H9 (cell line): ENCODE measurements around the gene ABCG1. TPM values are rescaled to one million over a fixed set of nuclear protein-coding genes. Genes with fewer than 3 reads are reported as not detected.
A peak's percentile ranks its signal among the peaks of the same experiment; 100 is the strongest.

Experiments used
- DNase-seq: peaks from one replicate; pipeline ENCODE4 v3.0.0-alpha.2; 2017
- H2AFZ ChIP-seq: one replicate; pipeline ENCODE4 v1.6.1; 2013; ENCODE audit warnings: mild to moderate bottlenecking, low read length, control low read depth, moderate library complexity
- H2AK5ac ChIP-seq: 2 replicates; pipeline ENCODE4 v1.6.1; 2013; ENCODE audit warnings: low read length, control low read depth, mixed read lengths; ENCODE audit not compliant: insufficient read length
- H2BK120ac ChIP-seq: one replicate; pipeline ENCODE4 v1.6.1; 2013; ENCODE audit warnings: low read depth, mild to moderate bottlenecking, low read length, control low read depth, inconsistent platforms; ENCODE audit not compliant: poor library complexity, severe bottlenecking
- H2BK12ac ChIP-seq: 2 replicates; pipeline ENCODE4 v1.6.1; 2013; ENCODE audit warnings: low read length, control low read depth, mixed read lengths, low read depth; ENCODE audit not compliant: insufficient read length
- H2BK15ac ChIP-seq: 2 replicates; pipeline ENCODE4 v1.6.1; 2013; ENCODE audit warnings: low read depth, low read length, control low read depth
- H2BK20ac ChIP-seq: one replicate; pipeline ENCODE4 v1.6.1; 2013; ENCODE audit warnings: low read depth, mild to moderate bottlenecking, low read length, control low read depth, inconsistent platforms; ENCODE audit not compliant: poor library complexity, severe bottlenecking
- H2BK5ac ChIP-seq: 2 replicates; pipeline ENCODE4 v1.6.1; 2013; ENCODE audit warnings: low read length, control low read depth, mixed read lengths; ENCODE audit not compliant: insufficient read length
- H3K14ac ChIP-seq: 2 replicates; pipeline ENCODE4 v1.6.1; 2013; ENCODE audit warnings: low read length, control low read depth; ENCODE audit not compliant: insufficient read depth
- H3K18ac ChIP-seq: 2 replicates; pipeline ENCODE4 v1.6.1; 2013; ENCODE audit warnings: low read depth, mild to moderate bottlenecking, mixed read lengths, low read length, control low read depth; ENCODE audit not compliant: insufficient read length
- H3K23ac ChIP-seq: 2 replicates; pipeline ENCODE4 v1.6.1; 2013; ENCODE audit warnings: low read length, control low read depth, mixed read lengths, low read depth; ENCODE audit not compliant: insufficient read length
- H3K23me2 ChIP-seq: 2 replicates; pipeline ENCODE4 v1.6.1; 2013; ENCODE audit warnings: low read depth, mild to moderate bottlenecking, mixed read lengths, low read length, control low read depth; ENCODE audit not compliant: insufficient read length, poor library complexity, severe bottlenecking
- H3K27ac ChIP-seq: 2 replicates; pipeline ENCODE4 v1.5.1; 2013; ENCODE audit warnings: low read length, control low read depth, mixed read lengths, low read depth; ENCODE audit not compliant: insufficient read length
- H3K27me3 ChIP-seq: 2 replicates; pipeline ENCODE4 v1.6.1; 2013; ENCODE audit warnings: low read length, control low read depth, inconsistent platforms; ENCODE audit not compliant: insufficient read depth
- H3K4ac ChIP-seq: 2 replicates; pipeline ENCODE4 v1.6.1; 2013; ENCODE audit warnings: low read depth, mild to moderate bottlenecking, control low read depth, inconsistent platforms, low read length, moderate library complexity
- H3K4me1 ChIP-seq: 2 replicates; pipeline ENCODE4 v1.6.1; 2013; ENCODE audit warnings: low read length, control low read depth, inconsistent platforms; ENCODE audit not compliant: insufficient read depth
- H3K4me2 ChIP-seq: 2 replicates; pipeline ENCODE4 v1.6.1; 2013; ENCODE audit warnings: low read length, control low read depth, mixed read lengths; ENCODE audit not compliant: insufficient read length, insufficient read depth
- H3K56ac ChIP-seq: 2 replicates; pipeline ENCODE4 v1.6.1; 2013; ENCODE audit warnings: low read depth, mild to moderate bottlenecking, mixed read lengths, low read length, control low read depth; ENCODE audit not compliant: insufficient read length
- H3K79me1 ChIP-seq: 2 replicates; pipeline ENCODE4 v1.6.1; 2013; ENCODE audit warnings: low read depth, mild to moderate bottlenecking, moderate library complexity, low read length, control low read depth, inconsistent platforms; ENCODE audit not compliant: insufficient read depth, poor library complexity, severe bottlenecking
- H3K79me2 ChIP-seq: 2 replicates; pipeline ENCODE4 v1.6.1; 2013; ENCODE audit warnings: low read length, control low read depth, inconsistent platforms; ENCODE audit not compliant: insufficient read depth
- H3K9ac ChIP-seq: 2 replicates; pipeline ENCODE4 v1.6.1; 2013; ENCODE audit warnings: low read length, control low read depth, mixed read lengths; ENCODE audit not compliant: insufficient read length; ENCODE audit errors: extremely low read depth
- H3K9me3 ChIP-seq: one replicate; pipeline ENCODE4 v1.6.1; 2013; ENCODE audit warnings: low read depth, low read length, inconsistent platforms; ENCODE audit not compliant: control insufficient read depth
- H3T11ph ChIP-seq: one replicate; pipeline ENCODE4 v1.6.1; 2013; ENCODE audit warnings: mild to moderate bottlenecking, low read length, control low read depth, inconsistent platforms
- H4K20me1 ChIP-seq: one replicate; pipeline ENCODE4 v1.6.1; 2013; ENCODE audit not compliant: control insufficient read depth, insufficient read length, insufficient read depth
- H4K5ac ChIP-seq: 2 replicates; pipeline ENCODE4 v1.6.1; 2013; ENCODE audit warnings: low read depth, mild to moderate bottlenecking, mixed read lengths, low read length, control low read depth; ENCODE audit not compliant: insufficient read length
- H4K8ac ChIP-seq: replicated peaks from 2 replicates; pipeline ENCODE4 v1.6.1; 2013; ENCODE audit warnings: low read length, control low read depth, mixed read lengths, low read depth; ENCODE audit not compliant: insufficient read length
- H4K91ac ChIP-seq: 2 replicates; pipeline ENCODE4 v1.6.1; 2013; ENCODE audit warnings: low read depth, mild to moderate bottlenecking, moderate library complexity, mixed read lengths, low read length, control low read depth; ENCODE audit not compliant: insufficient read length
- H3K27ac Mint-ChIP-seq, 3 experiments: 2 replicates in 2 of 3; 3 replicates in 1 of 3; pipeline ENCODE4 v1.8.0; 2020 to 2021; ENCODE audit warnings: mixed read lengths in 3 of 3, mild to moderate bottlenecking in 1 of 3, moderate library complexity in 1 of 3
- H3K27me3 Mint-ChIP-seq: 2 replicates; pipeline ENCODE4 v1.8.0; 2021; ENCODE audit warnings: low read depth, mild to moderate bottlenecking, moderate library complexity, mixed read lengths
- H3K36me3 Mint-ChIP-seq, 3 experiments: 2 replicates in 2 of 3; 3 replicates in 1 of 3; pipeline ENCODE4 v1.8.0; 2020 to 2021; ENCODE audit warnings: low read depth in 3 of 3, mixed read lengths in 3 of 3; ENCODE audit not compliant: insufficient read depth in 1 of 3
- H3K4me1 Mint-ChIP-seq, 2 experiments: 2 replicates each; pipeline ENCODE4 v1.8.0; 2020; ENCODE audit warnings: mixed read lengths in 2 of 2
- H3K4me3 Mint-ChIP-seq, 2 experiments: 2 replicates in 1 of 2; 3 replicates in 1 of 2; pipeline ENCODE4 v1.8.0; 2020 to 2021; ENCODE audit warnings: mild to moderate bottlenecking in 2 of 2, mixed read lengths in 2 of 2, moderate library complexity in 1 of 2
- H3K9me3 Mint-ChIP-seq, 2 experiments: 2 replicates in 1 of 2; 3 replicates in 1 of 2; pipeline ENCODE4 v1.8.0; 2020; ENCODE audit warnings: mild to moderate bottlenecking in 2 of 2, mixed read lengths in 2 of 2, moderate library complexity in 1 of 2
- WGBS: extraction: QIAGEN DNeasy Blood & Tissue Kit; methylation state at CpG from one replicate; pipeline ENCODE4 v1.1.7; 2013; ENCODE audit warnings: missing lambda C conversion rate, low lambda C conversion rate, mixed read lengths; ENCODE audit not compliant: insufficient read length; ENCODE audit errors: extremely low coverage; 5-methylcytosine and 5-hydroxymethylcytosine counted together
- total RNA-seq: library from RNA; stranded (reverse); gene quantifications from 2 replicates; pipeline ENCODE4 v1.2.1, GENCODE V29; 2021
- TF ChIP-seq, protein P1 (sequence below): fragments of 200-600 bp; sonication (generic); conservative IDR thresholded peaks from 3 replicates; pipeline ENCODE4 v1.8.0; 2021; ENCODE audit warnings: antibody characterized with exemption, mild to moderate bottlenecking

ABCG1 gene
- total RNA-seq, 1 experiment from 2014 or later, result 0.83 TPM

DNA sequence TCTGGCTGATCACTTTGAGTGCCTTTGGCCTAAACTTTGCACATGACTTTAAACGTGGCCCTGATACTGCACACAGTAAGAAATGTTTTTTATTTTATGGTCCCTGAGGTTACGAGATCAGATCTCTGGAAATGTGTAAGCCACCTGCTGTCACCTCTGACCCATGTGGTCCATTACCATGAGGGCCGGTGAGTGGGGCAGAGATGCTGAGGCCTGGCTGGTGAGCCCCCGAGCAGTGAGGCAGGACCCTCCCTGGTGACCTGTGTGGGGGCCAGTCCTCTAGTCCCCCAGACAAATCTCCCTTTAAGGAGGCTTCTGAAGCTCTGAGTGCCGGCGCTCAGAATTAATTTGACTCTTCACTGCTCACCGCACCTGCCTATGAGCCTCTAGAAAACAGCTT is 83.9 kb downstream of the ABCG1 start:
- no peak overlapping the region for H4K8ac ChIP-seq
- no peaks in the 10 kb centered on the region for H4K20me1 ChIP-seq
- no peak overlapping the region for H4K5ac ChIP-seq
- H3K4me1 ChIP-seq, result no peaks in the 10 kb centered on the region
- WGBS, result no CpG with 5 or more reads among the region's 7 CpGs
- H3K79me1 ChIP-seq, result no peaks in the 10 kb centered on the region
- Mint-ChIP-seq H3K27me3 (peaks cover 7% of the 10 kb centered on the region), H3K4me3 (no peak overlapping the region), H3K27ac (0 out of 7 replicates have a peak overlapping the region, but pooled peaks of 1 of the 3 experiments have one; percentile 14), H3K4me1 (peaks cover 8 to 13% of the 10 kb centered on the region in 2 experiments), H3K36me3 (no peaks in the 10 kb centered on the region), H3K9me3 (no peaks in the 10 kb centered on the region)
- no peak overlapping the region for H2BK120ac ChIP-seq
- no peak overlapping the region for H2AFZ ChIP-seq
- H3K18ac ChIP-seq, result no peak overlapping the region
- H3K4me2 ChIP-seq, result no peak overlapping the region
- DNase-seq, result no peak
- no peaks in the 10 kb centered on the region for H3K79me2 ChIP-seq
- no peak overlapping the region for H2BK20ac ChIP-seq
- H3K14ac ChIP-seq, result no peak overlapping the region
- no peak overlapping the region for H3T11ph ChIP-seq
- no peak overlapping the region for H3K27ac ChIP-seq
- no peak overlapping the region for H2BK5ac ChIP-seq
- no peak overlapping the region for H4K91ac ChIP-seq
- no peaks in the 10 kb centered on the region for H3K23me2 ChIP-seq
- H3K23ac ChIP-seq, result no peak overlapping the region
- H3K4ac ChIP-seq, result no peak overlapping the region
- no peak overlapping the region for H2BK15ac ChIP-seq
- no peaks in the 10 kb centered on the region for H3K9me3 ChIP-seq
- H2AK5ac ChIP-seq, result no peak overlapping the region
- H3K27me3 ChIP-seq, result no peaks in the 10 kb centered on the region
- no peak overlapping the region for H3K56ac ChIP-seq
- no peak overlapping the region for H3K9ac ChIP-seq
- TF ChIP-seq, protein P1, sequence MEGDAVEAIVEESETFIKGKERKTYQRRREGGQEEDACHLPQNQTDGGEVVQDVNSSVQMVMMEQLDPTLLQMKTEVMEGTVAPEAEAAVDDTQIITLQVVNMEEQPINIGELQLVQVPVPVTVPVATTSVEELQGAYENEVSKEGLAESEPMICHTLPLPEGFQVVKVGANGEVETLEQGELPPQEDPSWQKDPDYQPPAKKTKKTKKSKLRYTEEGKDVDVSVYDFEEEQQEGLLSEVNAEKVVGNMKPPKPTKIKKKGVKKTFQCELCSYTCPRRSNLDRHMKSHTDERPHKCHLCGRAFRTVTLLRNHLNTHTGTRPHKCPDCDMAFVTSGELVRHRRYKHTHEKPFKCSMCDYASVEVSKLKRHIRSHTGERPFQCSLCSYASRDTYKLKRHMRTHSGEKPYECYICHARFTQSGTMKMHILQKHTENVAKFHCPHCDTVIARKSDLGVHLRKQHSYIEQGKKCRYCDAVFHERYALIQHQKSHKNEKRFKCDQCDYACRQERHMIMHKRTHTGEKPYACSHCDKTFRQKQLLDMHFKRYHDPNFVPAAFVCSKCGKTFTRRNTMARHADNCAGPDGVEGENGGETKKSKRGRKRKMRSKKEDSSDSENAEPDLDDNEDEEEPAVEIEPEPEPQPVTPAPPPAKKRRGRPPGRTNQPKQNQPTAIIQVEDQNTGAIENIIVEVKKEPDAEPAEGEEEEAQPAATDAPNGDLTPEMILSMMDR, result no peak
- H2BK12ac ChIP-seq, result no peak overlapping the region
